Stimulated activated CD4-positive, alpha-beta T cell treated with anti-CD3 and anti-CD28 coated beads, Interleukin-2, amount 100 ng/mL, for 48 hours (primary cell): Measurements from ENCODE around the gene DCLK1.

ENCODE experiments used
- DNase-seq, 2 donors: peaks; one replicate each; pipeline ENCODE4 v3.0.0-alpha.2; 2020

DCLK1 gene

GRCh38 chr13:35930665-35931631, 200.2 kb downstream of the DCLK1 start:
- DNase-seq, result no peak

GRCh38 chr13:35927567-35928021, 203.6 kb downstream of the DCLK1 start:
- DNase-seq, result no peak

GRCh38 chr13:35926859-35927530, 204.2 kb downstream of the DCLK1 start:
- DNase-seq, result no peak

GRCh38 chr13:35925669-35926068, 205.5 kb downstream of the DCLK1 start:
- no peak for DNase-seq

GRCh38 chr13:35923347-35923746, 207.8 kb downstream of the DCLK1 start:
- no peak for DNase-seq

- no peak for DNase-seq
Observed at GRCh38 chr13:35920816-35921215, 210.4 kb downstream of the DCLK1 start.

- DNase-seq, result no peak
Observed at GRCh38 chr13:35917942-35918645, 213.1 kb downstream of the DCLK1 start.

- no peak for DNase-seq
Observed at GRCh38 chr13:35917252-35917941, 213.8 kb downstream of the DCLK1 start.

GRCh38 chr13:35916146-35916545, 215.0 kb downstream of the DCLK1 start:
- DNase-seq, result no peak

- DNase-seq, result no peak
Observed at GRCh38 chr13:35914662-35915061, 216.5 kb downstream of the DCLK1 start.

GRCh38 chr13:35912841-35913240, 218.3 kb downstream of the DCLK1 start:
- DNase-seq, result no peak

- DNase-seq, result no peak
Observed at GRCh38 chr13:35909837-35910540, 221.2 kb downstream of the DCLK1 start.

- DNase-seq, result no peak
Observed at GRCh38 chr13:35909091-35909490, 222.1 kb downstream of the DCLK1 start.

- DNase-seq, result no peak
Observed at GRCh38 chr13:35908226-35908625, 223.0 kb downstream of the DCLK1 start.

- no peak for DNase-seq
Observed at GRCh38 chr13:35906636-35907035, 224.5 kb downstream of the DCLK1 start.

- DNase-seq, result no peak
Observed at GRCh38 chr13:35903075-35903474, 228.1 kb downstream of the DCLK1 start.

GRCh38 chr13:35898041-35898440, 233.1 kb downstream of the DCLK1 start:
- DNase-seq, result no peak

GRCh38 chr13:35894636-35895035, 236.5 kb downstream of the DCLK1 start:
- no peak for DNase-seq

- DNase-seq, result no peak
Observed at GRCh38 chr13:35892837-35893814, 238.1 kb downstream of the DCLK1 start.

GRCh38 chr13:35891507-35892441, 239.4 kb downstream of the DCLK1 start:
- no peak for DNase-seq
